Dermis blood vessel endothelial cell (primary cell): ENCODE data around the gene TCFL5. TPM values are rescaled to one million over a fixed set of nuclear protein-coding genes. Genes with fewer than 3 reads are reported as not detected.

ENCODE experiments used
- DNase-seq: peaks from one replicate; pipeline ENCODE4 v3.0.0; 2010
- total RNA-seq: library from RNA; depleted of rRNA; stranded (reverse); fragments of >200 nt; gene quantifications from 2 replicates; pipeline ENCODE4 v1.2.3, GENCODE V29; 2014

The TCFL5 gene
- total RNA-seq, 1 donor from 2014 or later = 14.8 TPM

DNA sequence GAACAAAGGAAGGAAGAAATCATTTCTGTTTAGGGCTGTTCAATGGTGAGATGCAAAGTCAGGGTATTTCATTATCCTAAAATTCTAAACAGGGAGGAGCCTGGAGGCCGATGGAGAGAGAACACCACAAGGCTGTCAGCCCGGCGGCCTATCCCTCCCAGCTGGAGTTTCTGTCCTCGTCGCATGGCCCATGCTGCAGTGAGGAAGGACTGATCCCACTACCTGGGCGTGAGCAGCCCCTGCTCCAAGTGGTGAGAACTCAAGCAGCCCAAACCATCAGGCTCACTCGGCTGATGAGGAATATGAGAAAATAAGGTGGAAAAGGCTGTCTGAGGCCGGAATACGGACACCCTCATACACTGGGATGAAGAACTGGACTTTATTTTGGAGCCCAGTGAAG, 33.9 kb upstream of the TCFL5 start:
- DNase-seq = no peak

DNA sequence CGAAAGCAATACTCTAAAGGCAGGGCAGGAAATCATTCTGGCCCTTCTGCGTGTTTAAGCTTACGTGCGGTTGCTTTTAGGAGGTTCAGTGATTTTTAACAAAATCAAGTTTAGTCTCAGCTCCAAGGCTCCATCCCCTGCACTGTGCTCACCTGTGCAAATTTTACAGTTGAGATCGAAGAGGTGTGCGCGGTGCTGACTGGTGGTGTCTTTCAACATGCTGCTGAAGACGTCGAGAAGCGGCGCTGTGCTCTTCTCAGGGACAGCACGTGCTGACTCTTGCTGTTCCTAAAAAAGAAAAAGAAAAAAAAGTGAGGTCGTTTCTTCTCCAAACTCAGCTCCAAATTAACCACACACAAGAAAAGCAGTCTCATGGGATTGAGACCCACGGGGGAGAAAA, 32.6 kb upstream of the TCFL5 start:
- no peak for DNase-seq

DNA sequence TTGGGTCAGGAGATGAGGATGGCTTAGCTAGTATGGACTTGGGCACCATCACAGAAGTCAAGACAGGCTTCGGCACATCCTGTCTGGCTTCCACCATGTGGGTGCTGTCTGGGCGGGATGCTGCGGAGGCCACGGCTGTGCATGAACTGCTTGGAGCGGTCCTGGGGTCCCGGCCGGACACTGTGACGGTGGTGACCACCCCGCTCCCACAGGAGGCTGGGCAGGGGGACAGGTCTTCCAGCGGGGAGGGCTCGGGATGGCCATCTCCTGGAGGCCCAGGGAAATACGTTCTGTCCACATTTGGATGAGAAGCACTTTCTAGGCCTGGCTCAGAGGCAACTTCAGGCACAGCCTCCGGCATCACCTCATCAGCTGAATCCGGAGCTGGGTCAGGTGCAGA, 32.1 kb upstream of the TCFL5 start:
- DNase-seq = peak; percentile 17

DNA sequence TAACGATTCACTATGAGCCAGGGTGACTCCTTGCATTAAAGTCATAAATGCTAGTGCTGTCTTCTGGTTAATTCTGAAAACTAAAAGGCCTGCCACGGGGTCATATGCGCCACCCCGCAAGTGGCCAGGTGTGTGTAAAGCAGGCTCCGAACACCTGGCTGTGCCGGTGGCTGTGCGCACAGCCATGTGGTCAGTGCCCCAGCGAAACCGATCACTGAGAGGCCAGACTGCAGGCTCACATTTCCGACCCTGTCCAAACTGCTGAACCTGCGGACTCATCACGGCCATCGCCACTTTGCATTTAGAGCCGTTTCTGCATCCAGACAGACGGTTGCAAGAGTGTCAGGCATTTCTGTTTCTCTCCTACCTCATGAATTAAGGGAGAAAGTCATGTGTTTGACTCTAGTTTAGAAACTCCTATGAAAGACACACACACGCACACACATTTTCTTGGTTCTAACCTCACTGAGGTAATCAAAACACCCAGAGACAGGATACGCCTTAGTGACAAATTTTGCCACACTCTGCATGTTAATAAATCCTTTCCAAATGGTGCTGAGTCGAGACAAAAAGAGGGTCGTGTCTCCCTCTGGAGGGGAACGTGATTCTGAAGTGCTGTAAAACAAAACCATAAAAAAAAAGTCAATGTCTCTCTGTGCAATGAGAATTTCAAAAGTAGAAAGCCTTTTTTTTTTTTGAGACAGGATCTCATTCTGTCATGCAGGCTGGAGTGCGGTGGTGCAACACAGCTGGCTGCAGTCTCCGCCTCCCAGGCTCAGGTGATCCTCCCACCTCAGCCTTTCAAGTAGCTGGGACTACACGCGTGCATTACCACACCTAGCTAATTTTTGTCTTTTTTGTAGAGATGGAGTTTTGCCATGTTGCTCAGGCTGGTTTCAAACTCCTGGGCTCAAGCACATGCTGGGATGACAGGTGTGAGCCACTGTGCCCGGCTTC, 31.0 kb upstream of the TCFL5 start:
- no peak for DNase-seq

DNA sequence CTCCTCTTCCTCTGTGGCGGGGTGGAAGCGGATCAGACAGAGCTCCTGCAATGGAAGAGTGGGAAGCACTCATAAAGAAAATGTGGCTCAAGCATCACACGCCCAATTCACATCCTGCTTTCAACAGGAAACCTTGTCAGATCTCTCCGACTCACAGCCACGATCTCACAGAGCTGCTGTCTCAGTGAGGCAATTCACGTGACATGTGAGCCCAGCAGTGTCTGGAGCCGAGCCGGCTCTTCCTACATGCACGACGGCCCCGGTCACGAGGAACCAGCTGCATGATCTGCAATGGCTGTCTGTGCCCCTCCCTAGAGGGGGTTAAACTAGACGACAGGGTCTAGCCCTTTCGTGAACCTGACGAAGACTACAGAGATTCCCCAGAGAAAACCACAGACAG, 29.5 kb upstream of the TCFL5 start:
- DNase-seq = peak; percentile 22

DNA sequence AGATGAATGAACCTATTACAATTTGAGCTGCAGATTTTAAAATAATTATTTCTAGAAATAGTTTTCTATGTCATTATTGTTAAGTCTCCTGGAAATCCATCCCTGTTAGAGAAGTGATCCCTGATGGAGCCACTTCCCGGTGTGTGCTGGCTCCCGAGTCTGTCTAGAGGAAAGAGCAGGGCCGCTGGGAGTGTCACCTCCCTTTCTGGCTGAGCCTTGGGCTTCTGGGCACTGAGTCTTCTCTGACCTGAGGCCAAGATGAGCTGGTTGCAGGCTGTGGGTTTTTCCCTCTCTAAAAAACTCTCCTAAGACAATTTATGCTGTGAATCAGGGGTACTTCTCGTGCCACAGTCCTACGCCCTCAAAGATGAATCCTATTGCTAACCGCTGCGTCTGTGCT, 28.8 kb upstream of the TCFL5 start:
- no peak for DNase-seq

DNA sequence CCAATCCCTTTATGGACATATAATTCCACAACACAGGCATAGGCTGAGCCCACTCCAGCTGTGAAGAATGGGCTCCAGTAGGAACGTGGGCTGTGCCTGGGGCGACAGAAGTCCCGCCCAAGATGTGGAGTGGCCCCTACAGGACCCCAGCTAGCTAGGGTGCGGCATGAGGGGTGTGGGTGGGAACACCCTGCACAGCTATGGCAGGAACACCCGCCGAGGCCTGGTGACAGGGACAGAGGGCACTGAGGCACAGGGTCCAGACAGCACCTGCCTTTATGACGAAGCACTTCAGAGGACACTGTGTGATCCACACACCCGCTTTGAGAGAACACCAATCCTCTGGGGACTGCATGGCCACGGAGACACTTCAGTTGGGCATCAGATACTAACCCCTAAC, 28.2 kb upstream of the TCFL5 start:
- no peak for DNase-seq

DNA sequence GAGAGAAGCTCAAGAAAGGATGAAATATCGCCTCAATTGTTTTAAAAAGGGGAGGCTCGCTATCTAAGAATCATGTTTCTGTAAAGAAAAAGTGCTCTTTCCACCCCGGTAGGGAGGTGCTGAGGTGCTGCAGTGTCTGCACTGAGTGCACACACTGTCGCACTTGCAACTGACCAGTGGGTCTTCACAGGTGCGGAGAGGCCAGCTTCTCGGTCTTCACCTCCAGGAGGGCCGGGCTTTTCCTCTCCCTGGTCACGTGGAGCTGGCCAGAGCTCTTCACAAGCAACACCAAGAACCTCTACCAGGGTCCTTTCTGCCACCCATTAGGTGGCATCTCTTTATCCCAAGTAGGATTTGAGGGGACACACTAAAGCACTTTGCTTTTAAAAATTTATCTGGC, 27.8 kb upstream of the TCFL5 start:
- DNase-seq = no peak

DNA sequence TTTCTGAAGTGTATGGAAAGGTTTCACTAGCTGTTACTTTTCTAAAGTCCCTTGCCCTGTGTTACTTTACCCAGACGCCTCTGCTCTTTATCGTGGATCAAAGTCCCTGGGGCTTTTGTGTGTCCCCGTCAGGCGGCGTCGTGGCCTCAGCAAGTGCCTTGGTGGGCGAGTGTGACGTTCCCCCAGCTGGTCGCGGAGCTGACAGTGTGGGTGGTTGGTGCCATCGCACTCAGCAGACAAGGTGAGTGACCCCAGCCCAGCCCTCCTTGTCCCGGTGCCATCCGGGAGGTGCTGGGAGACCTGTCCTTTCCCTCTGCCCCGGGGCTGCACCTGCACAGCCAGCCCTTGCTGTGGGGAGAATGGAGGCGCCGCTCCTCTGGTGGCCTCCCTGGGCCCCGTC, 27.3 kb upstream of the TCFL5 start:
- DNase-seq = no peak

DNA sequence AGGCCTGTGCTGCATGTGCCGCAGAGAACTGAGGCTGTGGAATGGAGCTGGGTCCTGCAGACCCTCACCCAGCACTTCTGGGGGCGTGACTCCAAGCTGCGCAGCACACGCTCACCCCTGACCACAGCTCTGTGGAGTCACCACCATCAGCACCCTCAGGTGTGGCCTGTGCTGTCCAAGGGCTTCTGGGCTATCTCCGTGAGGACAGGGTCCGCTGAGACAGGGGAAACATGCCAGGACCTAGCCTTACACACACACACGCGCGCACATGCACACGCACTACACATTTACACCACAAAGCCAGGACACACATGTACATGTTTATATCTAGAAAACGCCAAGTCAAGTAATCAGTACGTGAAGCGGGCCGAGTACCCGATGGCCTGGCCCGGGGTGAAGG, 26.8 kb upstream of the TCFL5 start:
- DNase-seq = no peak

DNA sequence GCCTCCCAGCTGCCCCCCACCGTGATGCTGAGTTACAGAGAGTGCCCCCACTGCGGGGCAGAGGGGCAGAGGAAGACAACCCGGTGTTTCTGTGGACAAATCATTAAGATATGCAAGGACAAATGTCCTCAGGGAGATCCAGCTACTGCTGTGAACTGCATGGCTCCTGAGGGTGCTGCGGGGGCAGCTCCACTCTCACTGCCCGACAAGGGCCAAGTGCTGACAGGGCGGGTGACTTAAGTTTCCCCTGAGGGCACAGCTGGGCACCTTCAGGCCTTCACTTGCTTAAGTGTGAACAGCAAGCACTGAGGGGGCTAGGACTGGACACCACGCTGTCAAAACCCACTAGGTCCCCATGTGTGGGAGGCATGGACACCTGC, 26.2 kb upstream of the TCFL5 start:
- no peak for DNase-seq

DNA sequence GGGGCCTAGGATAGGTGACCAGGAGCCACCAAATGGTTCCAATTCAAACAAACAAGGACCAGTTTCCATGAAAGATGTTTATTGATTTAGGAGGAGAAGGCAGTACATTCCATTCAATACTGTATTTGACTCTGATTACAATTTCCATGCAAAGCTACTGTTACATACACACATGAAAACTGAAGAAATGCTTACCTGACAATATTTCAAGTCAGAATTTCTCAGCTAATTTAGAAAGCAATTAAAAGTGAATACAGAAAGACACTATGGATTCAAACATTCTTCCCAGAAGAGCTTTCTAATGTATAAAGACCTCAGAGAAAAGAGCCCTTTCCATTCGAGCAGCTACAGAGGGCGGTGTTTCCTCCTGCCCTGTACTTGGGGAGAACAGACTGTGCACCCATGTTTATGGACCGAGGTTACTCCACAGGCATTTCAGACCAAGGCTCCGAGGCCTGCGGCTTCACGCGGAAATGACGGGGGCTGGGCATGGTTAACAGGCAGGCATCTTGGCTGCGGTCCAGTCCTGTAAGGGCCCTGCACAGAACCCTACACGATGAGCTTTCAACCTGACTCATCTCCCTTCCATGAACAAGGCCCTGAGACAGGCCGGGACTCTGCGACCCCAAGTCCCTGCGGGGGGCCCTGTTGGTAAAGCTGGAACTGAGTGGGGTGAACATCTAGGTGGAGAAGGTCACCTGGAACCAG, 25.7 kb upstream of the TCFL5 start:
- peak; percentile 93 for DNase-seq

DNA sequence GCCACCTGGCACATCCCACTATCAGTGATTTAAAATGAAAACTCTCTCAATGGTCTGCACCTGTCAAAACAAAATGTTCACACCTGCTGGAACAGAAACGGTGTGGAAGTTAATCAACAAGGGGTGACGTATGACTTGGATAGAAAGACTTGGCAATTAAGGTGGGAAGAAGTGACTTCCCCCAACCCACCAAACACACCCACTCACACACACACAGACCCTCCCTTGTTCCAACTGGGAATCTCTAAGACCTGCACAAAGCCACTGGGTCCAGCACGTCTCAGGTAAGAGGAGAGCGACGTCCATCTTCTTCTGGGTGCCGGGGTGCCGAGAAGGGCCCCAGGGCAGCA, 25.1 kb upstream of the TCFL5 start:
- no peak for DNase-seq

DNA sequence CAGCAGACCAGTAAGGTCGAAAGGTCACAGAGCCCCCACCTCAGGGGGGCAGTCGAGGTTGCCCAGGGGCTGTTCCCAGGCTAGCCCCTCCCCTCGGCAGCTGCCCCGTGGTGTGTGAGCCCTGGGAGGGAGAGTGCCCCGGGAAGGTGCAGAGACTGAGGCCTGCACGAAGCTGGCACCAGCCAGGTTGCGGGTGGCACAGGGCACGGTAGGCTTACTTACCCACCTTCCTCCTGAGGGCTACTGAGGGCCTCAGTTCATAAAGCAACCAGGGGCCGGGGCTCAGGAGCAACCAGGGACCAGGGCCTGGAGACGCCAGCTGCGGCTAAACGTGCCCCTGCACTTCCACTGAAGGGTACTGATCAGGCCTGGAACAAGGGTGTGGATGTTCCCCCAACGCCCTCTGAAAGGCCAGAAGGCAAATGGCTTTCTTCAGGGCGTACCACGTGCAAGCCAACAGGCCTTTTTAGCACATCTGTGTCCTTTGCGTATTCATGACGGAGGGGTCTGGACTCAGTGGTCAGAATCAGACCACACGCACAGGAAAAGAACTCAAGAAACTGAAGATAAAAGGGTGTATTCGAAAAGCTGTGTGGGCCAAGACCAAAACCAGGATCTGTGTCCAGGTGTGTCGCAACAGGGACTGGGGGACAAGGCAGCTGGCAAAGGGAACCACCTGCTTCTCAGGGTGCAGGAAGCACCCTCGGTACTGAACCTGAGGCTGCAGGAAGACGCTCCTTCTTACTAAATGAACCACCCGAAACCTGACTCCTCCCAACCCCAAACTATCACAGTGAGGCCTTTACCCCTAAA, 24.5 kb upstream of the TCFL5 start:
- DNase-seq = no peak

DNA sequence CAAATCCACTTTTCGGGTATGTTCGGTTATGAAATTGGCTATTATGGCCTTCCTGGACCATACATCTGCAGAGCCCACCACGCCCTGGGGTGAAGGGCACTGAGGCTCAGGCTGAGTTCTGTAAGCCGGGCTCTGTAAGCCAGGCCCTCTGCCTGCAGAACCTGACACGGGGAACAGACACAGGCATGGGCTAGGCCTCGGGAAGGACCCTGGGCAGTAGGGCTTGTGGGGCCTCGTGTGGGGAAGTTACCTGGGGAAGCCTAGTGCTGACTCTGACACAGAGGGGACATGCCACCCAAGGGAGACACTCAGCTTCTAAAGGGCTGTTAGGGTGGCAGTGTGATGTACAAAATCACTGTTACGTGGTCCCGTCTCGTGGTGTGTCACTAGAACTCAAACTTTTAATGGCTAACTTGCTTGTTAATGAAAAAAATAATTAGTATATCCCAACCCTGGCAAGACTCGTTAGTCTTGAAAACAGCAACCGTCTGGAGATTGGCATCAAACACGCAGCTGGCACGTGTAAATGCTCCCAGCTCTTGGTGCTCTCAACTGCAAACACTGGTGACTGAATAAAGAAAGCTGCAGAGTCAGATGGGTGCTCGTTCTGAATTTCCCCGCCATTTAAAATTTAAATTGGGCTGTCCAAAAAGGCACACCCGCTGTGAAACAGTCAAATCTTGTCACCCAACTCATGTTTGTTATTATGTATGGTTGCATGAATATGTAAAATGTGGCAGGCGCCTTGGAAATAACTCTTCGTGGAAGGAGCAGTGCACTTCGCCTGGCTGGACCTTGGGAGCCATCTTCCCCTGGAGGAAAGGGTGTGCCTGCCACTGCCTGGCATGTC, 23.6 kb upstream of the TCFL5 start:
- DNase-seq = no peak

DNA sequence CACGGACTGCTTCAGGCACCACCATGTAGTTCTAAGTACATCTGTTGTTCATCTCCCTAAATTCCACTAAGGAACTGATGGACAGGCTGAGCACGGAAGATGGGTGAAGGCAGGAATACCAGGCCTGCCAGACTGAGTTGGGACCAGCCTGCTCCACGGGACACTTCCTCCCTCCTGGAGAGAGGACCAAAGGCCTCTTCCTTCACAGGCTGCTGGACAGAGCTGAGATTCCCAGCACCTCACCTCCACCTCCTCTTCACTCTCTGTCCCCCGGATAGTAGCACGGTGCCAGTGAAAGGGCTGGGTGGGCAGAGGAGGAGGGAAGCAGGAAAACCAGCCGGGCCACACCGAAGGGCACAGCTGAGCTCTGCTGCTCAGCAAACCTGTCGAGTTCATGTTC, 22.9 kb upstream of the TCFL5 start:
- no peak for DNase-seq

DNA sequence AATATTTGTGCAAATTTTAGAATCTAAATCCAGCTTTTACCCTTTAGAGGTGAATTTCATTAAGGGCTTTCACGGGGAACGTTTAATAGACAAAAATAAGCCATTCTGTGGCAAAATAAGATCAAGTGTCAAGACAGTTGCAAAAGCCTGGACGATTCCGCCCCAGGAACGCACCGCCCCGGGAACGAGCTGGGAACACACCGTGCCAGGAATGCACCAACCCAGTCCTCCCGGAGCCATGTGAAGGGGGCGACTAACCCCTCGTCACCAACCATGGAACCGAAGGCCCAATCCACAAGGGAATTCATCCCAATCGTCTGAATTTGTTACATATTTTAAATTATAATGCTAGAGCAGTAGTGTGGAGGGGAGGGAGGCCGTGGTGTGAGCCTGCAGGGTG, 20.8 kb upstream of the TCFL5 start:
- no peak for DNase-seq

DNA sequence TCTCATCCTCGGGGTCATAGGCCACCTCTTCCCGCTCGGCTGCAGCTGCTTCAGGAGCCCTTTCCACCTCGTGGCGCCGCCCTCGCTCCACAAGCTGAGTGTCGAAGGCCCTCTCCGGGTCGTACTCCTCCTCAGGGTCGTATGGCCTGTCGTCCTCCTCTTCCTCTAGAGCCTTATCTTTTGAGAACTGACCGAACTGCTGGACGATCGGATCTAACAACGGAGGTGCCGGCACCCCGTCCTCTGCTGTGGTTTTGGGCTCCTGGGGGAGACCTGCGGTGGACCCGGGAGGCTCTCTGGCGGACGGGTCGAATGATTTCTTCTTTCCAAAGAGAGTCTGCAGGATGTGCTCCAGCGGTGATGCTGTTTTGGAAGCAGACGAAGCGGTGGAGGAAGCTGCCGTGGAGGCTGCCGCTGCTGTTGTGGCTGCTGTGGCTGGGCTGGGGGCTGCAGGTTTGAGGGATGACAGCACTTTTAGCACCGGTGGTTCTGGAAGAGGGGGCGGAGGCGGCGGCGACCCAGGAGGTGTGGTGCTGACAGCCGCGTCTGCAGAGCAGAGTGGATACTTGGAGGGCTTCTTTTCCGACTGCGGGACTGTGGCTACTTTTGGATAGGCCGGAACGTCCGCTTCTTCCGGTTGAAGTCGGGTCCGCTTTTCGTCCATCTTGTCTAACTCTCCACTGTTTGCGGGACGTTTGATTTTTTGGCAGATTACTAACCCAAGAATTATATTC, 20.2 kb upstream of the TCFL5 start:
- no peak for DNase-seq

DNA sequence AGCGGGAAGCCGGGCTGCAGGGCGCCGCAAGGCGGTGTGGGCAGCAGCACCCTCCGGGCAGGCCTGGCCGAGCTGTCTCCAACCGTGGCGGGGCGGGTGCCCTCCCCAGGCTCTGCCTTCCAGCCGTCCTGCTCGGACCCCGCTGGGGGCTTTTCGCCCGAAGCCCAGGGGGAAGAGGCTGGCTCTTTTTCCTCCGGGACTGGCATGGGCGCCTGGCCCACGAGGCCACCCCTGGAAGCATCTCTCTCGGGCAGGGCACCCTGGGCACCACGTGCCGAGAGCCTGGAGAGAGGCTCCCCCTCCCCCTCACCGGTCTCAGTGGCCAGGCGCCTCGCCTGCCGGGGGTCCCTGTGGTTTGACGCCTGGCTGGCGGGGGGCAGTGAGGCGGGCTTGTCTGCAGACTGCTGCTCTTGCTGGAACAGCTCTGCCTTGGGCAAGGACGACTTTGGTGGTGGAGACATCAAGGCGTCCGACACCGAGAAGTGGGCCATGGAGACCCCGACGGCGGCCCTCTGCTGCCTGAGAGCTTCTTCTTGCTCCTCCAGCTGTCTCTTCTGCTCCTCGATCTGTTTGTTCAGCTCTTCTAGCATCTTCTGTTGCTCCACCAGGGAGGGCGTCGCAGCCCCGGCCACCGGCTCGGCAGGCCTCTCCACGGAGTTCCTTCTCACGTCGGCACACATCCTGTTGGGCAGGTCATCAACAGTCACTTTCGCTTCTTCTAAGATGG, 19.5 kb upstream of the TCFL5 start:
- no peak for DNase-seq

DNA sequence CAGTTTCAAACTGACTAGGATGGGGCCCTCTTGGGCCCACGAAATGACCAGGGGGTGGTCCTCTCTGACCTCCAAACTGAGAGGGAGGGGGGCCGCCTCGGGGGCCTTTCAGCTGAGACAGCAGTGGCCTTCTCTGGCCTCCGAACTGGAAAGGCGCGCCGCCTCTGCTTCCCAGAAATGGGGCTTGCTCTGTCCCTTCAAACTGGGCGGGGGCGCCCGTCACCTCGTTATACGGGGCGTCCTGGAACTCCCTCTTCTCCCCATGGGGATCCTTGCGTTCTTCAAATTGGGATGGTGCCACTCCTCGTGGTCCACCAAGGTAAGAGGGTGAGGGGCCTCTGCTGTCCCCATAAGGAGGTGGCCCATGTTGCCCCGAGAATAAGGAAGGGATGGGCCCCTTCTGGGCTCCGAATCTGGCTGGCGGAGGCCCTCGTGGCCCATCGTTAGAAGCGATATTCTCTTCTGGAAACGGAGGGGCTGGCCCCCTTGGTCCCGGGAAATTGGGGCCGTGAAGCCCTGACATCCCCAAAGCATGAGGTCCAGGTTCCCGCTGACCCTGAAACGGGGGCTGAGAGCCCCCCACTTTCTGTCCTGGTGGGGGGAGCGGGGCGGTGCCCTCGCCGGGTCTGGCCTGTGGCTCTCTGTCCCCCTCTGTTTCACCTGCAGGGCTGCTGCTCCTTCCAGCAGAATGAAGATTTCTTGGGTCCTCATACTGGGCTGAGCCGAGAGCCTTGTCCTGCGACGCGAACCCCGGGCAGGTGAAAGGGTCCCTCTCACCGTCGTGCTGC, 18.7 kb upstream of the TCFL5 start:
- no peak for DNase-seq
